ENCODE results near the gene CEP170B.

CEP170B gene

DNA sequence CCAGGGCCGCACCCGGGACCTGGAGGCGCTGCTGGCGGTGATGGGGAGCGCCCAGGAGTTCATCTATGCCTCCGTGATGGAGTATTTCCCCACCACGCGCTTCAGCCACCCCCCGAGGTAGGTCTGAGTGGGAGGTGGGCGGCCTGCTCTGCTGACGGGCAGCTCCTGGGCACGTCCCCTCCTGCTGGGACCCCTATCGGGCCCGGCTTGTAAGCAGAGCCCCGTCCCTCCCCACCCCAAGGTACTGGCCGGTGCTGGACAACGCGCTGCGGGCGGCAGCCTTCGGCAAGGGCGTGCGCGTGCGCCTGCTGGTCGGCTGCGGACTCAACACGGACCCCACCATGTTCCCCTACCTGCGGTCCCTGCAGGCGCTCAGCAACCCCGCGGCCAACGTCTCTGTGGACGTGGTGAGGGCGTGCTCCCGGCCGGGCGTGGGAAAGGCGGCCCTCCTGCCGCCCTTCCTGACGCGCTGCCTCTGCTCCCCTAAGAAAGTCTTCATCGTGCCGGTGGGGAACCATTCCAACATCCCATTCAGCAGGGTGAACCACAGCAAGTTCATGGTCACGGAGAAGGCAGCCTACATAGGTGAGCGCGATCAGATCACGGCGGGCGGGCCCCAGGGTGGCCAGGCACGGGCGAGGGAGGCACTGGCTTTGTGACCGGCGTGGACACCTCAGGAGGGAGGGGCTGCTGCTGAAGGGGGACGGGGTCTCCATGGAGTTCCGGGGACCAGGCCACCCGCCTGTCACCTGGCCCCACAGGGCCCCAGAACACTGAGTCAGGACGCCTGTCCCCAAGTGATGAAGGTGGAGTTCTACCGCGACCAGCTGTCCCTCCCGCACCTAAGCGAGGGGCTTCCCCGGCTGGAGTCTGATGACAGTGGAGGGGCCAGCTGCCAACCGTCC lies 67.0 kb downstream of the CEP170B start:
- H2AFZ ChIP-seq (ENCODE audit: low read length): no peak overlapping the region
- no peaks in the 10 kb centered on the region for H3K9me3 ChIP-seq (ENCODE audit: low read length)
- no peak overlapping the region for H3K4me2 ChIP-seq (ENCODE audit: low read length)
- H3K4me3 ChIP-seq (ENCODE audit: low read depth, low read length, poor library complexity, severe bottlenecking): no peak overlapping the region
- no peaks in the 10 kb centered on the region for H3K79me2 ChIP-seq (ENCODE audit: insufficient read depth, low read length)
- no peaks in the 10 kb centered on the region for H3K9me2 ChIP-seq (ENCODE audit: low read depth, low read length)
- H3K9ac ChIP-seq (ENCODE audit: low read length): no peak overlapping the region
- TF ChIP-seq EZH2 (IDR thresholded peaks at IDR 0.05; ENCODE audit: borderline replicate concordance, low read length): no peak
- TF ChIP-seq, protein P1, sequence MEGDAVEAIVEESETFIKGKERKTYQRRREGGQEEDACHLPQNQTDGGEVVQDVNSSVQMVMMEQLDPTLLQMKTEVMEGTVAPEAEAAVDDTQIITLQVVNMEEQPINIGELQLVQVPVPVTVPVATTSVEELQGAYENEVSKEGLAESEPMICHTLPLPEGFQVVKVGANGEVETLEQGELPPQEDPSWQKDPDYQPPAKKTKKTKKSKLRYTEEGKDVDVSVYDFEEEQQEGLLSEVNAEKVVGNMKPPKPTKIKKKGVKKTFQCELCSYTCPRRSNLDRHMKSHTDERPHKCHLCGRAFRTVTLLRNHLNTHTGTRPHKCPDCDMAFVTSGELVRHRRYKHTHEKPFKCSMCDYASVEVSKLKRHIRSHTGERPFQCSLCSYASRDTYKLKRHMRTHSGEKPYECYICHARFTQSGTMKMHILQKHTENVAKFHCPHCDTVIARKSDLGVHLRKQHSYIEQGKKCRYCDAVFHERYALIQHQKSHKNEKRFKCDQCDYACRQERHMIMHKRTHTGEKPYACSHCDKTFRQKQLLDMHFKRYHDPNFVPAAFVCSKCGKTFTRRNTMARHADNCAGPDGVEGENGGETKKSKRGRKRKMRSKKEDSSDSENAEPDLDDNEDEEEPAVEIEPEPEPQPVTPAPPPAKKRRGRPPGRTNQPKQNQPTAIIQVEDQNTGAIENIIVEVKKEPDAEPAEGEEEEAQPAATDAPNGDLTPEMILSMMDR (IDR thresholded peaks at IDR 0.05; ENCODE audit: low read length): no peak
- no peaks in the 10 kb centered on the region for H3F3A ChIP-seq (ENCODE audit: insufficient read depth, low read length)
- H3K4me1 ChIP-seq (ENCODE audit: insufficient read depth, low read length, severe bottlenecking): peaks cover under 1% of the 10 kb centered on the region
- H3K36me3 ChIP-seq (ENCODE audit: insufficient read depth, low read length): no peaks in the 10 kb centered on the region
- no peak overlapping the region for H3K27ac ChIP-seq (ENCODE audit: low read depth, low read length, poor library complexity, severe bottlenecking)
- no peaks in the 10 kb centered on the region for H4K20me1 ChIP-seq (ENCODE audit: insufficient read depth, low read length)
- H3K27me3 ChIP-seq (ENCODE audit: insufficient read depth, low read length): no peaks in the 10 kb centered on the region

DNA sequence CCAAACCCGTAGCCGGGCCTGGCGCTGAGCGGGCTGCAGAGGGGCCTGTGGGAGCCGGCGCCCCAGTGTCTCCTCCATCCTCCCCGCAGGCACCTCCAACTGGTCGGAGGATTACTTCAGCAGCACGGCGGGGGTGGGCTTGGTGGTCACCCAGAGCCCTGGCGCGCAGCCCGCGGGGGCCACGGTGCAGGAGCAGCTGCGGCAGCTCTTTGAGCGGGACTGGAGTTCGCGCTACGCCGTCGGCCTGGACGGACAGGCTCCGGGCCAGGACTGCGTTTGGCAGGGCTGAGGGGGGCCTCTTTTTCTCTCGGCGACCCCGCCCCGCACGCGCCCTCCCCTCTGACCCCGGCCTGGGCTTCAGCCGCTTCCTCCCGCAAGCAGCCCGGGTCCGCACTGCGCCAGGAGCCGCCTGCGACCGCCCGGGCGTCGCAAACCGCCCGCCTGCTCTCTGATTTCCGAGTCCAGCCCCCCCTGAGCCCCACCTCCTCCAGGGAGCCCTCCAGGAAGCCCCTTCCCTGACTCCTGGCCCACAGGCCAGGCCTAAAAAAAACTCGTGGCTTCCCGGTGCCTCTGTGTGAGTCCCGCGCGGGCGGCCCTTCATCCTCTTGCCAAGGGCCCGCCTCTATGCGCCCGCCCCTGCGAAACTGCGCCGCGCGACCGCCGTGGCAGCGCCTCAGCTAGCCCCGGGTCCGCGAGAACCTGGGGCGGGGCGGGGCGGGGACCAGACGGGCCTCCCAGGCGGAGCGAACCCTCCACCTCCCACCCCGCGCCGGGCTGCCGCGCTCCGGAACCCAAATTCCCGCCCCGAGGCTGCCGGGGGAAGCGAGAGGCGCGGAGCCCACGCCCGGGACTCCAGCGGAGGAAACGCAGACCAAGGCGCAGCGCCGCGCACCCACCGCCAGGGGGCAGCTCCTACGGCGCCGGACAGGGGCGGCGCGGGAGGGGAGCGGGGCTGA lies 67.9 kb downstream of the CEP170B start:
- no peaks in the 10 kb centered on the region for H3K9me2 ChIP-seq (ENCODE audit: low read depth, low read length)
- H3K27ac ChIP-seq (ENCODE audit: low read depth, low read length, poor library complexity, severe bottlenecking): no peak overlapping the region
- peak overlapping the region; percentile 38 for H3K4me3 ChIP-seq (ENCODE audit: low read depth, low read length, poor library complexity, severe bottlenecking)
- H3K27me3 ChIP-seq (ENCODE audit: insufficient read depth, low read length): no peaks in the 10 kb centered on the region; the same call in 1 of the 2 replicates
- no peaks in the 10 kb centered on the region for H3K36me3 ChIP-seq (ENCODE audit: insufficient read depth, low read length)
- H3K79me2 ChIP-seq (ENCODE audit: insufficient read depth, low read length): no peaks in the 10 kb centered on the region
- no peaks in the 10 kb centered on the region for H3F3A ChIP-seq (ENCODE audit: insufficient read depth, low read length)
- H3K4me1 ChIP-seq (ENCODE audit: insufficient read depth, low read length, severe bottlenecking): no peaks in the 10 kb centered on the region
- no peak overlapping the region for H2AFZ ChIP-seq (ENCODE audit: low read length)
- H3K4me2 ChIP-seq (ENCODE audit: low read length): peak overlapping the region; percentile 44; the same call in 1 of the 2 replicates
- H3K9ac ChIP-seq (ENCODE audit: low read length): no peak overlapping the region
- H3K9me3 ChIP-seq (ENCODE audit: low read length): no peaks in the 10 kb centered on the region
- no peak for TF ChIP-seq EZH2 (IDR thresholded peaks at IDR 0.05; ENCODE audit: borderline replicate concordance, low read length)
- TF ChIP-seq, protein P1 (IDR thresholded peaks at IDR 0.05; ENCODE audit: low read length): peak; percentile 48
- no peaks in the 10 kb centered on the region for H4K20me1 ChIP-seq (ENCODE audit: insufficient read depth, low read length)

GRCh38 chr14:104933746-104934733 lies 69.0 kb downstream of the CEP170B start:
- no peaks in the 10 kb centered on the region for H3F3A ChIP-seq (ENCODE audit: insufficient read depth, low read length)
- H3K36me3 ChIP-seq (ENCODE audit: insufficient read depth, low read length): no peaks in the 10 kb centered on the region
- H3K9ac ChIP-seq (ENCODE audit: low read length): no peak overlapping the region
- no peaks in the 10 kb centered on the region for H4K20me1 ChIP-seq (ENCODE audit: insufficient read depth, low read length)
- H2AFZ ChIP-seq (ENCODE audit: low read length): no peak overlapping the region
- no peak overlapping the region for H3K4me2 ChIP-seq (ENCODE audit: low read length)
- H3K79me2 ChIP-seq (ENCODE audit: insufficient read depth, low read length): no peaks in the 10 kb centered on the region
- H3K9me2 ChIP-seq (ENCODE audit: low read depth, low read length): no peaks in the 10 kb centered on the region
- no peak for TF ChIP-seq EZH2 (IDR thresholded peaks at IDR 0.05; ENCODE audit: borderline replicate concordance, low read length)
- TF ChIP-seq, protein P1 (IDR thresholded peaks at IDR 0.05; ENCODE audit: low read length): no peak
- H3K27me3 ChIP-seq (ENCODE audit: insufficient read depth, low read length): no peaks in the 10 kb centered on the region; the same call in 1 of the 2 replicates
- H3K9me3 ChIP-seq (ENCODE audit: low read length): no peaks in the 10 kb centered on the region
- no peaks in the 10 kb centered on the region for H3K4me1 ChIP-seq (ENCODE audit: insufficient read depth, low read length, severe bottlenecking)
- no peak overlapping the region for H3K4me3 ChIP-seq (ENCODE audit: low read depth, low read length, poor library complexity, severe bottlenecking)
- H3K27ac ChIP-seq (ENCODE audit: low read depth, low read length, poor library complexity, severe bottlenecking): no peak overlapping the region
